IMR-90 (cell line): ENCODE measurements around the gene NUDT11. TPM values are rescaled to one million over a fixed set of nuclear protein-coding genes. Genes with fewer than 3 reads are reported as not detected.

Experiments used
- polyA plus RNA-seq, 3 experiments: library from polyadenylated mRNA; depleted of rRNA; stranded (reverse); fragments of >200 nt; gene quantifications; 2 replicates each; pipeline ENCODE4 v1.2.3, GENCODE V29; 2012; ENCODE audit warnings: low replicate concordance in 1 of 3
- total RNA-seq: library from RNA; depleted of rRNA; stranded (reverse); fragments of >200 nt; gene quantifications from 2 replicates; pipeline ENCODE4 v1.2.3, GENCODE V29; 2012; rRNA removed

NUDT11 gene
- total and polyA plus RNA-seq, 2 of the 4 experiments (the other 2 are of a cell fraction): 12.6 to 13.8 TPM

Other genes with a start within 250 kb of the NUDT11 start
- 0.90 and 1.1 TPM in 2 replicates for gene NUDT10, start 163.8 kb downstream of the NUDT11 start, total RNA-seq
- gene NUDT10, start 163.8 kb downstream of the NUDT11 start, polyA plus RNA-seq (2012; rRNA removed): 0.79 and 0.91 TPM in 2 replicates
- not detected in 2 replicates for gene CENPVL3, start 122.3 kb upstream of the NUDT11 start, total RNA-seq
- not detected in 2 replicates for gene CENPVL3, start 122.3 kb upstream of the NUDT11 start, polyA plus RNA-seq (2012; rRNA removed)
- not detected in 2 replicates for gene CENPVL2, start 186.2 kb upstream of the NUDT11 start, total RNA-seq
- gene CENPVL2, start 186.2 kb upstream of the NUDT11 start, polyA plus RNA-seq (2012; rRNA removed): not detected in 2 replicates
- gene CENPVL1, start 213.9 kb upstream of the NUDT11 start, total RNA-seq: not detected in 2 replicates
- not detected in 2 replicates for gene CENPVL1, start 213.9 kb upstream of the NUDT11 start, polyA plus RNA-seq (2012; rRNA removed)
- 5.9 and 8.3 TPM in 2 replicates for gene GSPT2, start 246.8 kb upstream of the NUDT11 start, total RNA-seq
- gene GSPT2, start 246.8 kb upstream of the NUDT11 start, polyA plus RNA-seq (2012; rRNA removed): 4.4 and 5.4 TPM in 2 replicates